ENCODE results near the gene PIEZO2. TPM values are rescaled to one million over a fixed set of nuclear protein-coding genes. Genes with fewer than 3 reads are reported as not detected.
"Not testable (repeated sequence)": the region's sequence is repeated elsewhere in the genome, so short reads cannot be mapped to it uniquely, and the experiment has no call there.

PIEZO2 gene
- total RNA-seq, 4 donors from 2014 or later, result 2.4 to 5.2 (median 3.3) TPM

DNA sequence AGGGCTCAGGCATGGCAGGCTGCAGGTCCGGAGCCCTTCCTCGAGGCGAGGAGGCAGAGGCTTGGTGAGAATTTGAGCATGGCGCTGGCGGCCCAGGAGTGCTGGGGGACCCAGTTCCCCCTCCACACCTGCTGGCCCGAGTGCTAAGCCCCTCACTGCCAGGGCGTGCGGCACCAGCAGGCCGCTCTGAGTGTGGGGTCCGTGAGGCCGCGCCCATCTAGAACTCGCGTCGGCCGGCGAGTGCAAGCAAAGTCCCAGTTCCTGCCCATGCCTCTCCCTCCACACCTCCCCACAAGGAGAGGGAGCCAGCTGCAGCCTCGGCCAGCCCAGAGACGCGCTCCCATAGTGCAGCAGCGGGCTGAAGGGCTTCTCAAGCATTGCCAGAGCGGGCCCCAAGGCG is 233.0 kb downstream of the PIEZO2 start:
- TF ChIP-seq, protein P1, sequence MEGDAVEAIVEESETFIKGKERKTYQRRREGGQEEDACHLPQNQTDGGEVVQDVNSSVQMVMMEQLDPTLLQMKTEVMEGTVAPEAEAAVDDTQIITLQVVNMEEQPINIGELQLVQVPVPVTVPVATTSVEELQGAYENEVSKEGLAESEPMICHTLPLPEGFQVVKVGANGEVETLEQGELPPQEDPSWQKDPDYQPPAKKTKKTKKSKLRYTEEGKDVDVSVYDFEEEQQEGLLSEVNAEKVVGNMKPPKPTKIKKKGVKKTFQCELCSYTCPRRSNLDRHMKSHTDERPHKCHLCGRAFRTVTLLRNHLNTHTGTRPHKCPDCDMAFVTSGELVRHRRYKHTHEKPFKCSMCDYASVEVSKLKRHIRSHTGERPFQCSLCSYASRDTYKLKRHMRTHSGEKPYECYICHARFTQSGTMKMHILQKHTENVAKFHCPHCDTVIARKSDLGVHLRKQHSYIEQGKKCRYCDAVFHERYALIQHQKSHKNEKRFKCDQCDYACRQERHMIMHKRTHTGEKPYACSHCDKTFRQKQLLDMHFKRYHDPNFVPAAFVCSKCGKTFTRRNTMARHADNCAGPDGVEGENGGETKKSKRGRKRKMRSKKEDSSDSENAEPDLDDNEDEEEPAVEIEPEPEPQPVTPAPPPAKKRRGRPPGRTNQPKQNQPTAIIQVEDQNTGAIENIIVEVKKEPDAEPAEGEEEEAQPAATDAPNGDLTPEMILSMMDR (IDR thresholded peaks at IDR 0.05), result no peak
- TF ChIP-seq POLR2AphosphoS5 (IDR thresholded peaks at IDR 0.05), result no peak
- no peak for TF ChIP-seq POLR2A (IDR thresholded peaks at IDR 0.05; ENCODE audit: low read depth)
- TF ChIP-seq EP300 (IDR thresholded peaks at IDR 0.05), result no peak
- Histone ChIP-seq H3K9me3 (no peaks in the 10 kb centered on the region), H3K27me3 (no peaks in the 10 kb centered on the region), H3K36me3 (no peaks in the 10 kb centered on the region), H3K27ac (replicated peaks in 1 of 4) (no peak overlapping the region), H3K4me1 (peaks cover 0 to 4% (median 0%) of the 10 kb centered on the region in 4 donors), H3K4me3 (no peak overlapping the region)
- intact Hi-C loops (cut with DNase I), result no loop called here
- 80% methylated on average over 6 of the region's 23 CpGs for WGBS
- DNase-seq (ENCODE audit: extremely low spot score), result no peak

DNA sequence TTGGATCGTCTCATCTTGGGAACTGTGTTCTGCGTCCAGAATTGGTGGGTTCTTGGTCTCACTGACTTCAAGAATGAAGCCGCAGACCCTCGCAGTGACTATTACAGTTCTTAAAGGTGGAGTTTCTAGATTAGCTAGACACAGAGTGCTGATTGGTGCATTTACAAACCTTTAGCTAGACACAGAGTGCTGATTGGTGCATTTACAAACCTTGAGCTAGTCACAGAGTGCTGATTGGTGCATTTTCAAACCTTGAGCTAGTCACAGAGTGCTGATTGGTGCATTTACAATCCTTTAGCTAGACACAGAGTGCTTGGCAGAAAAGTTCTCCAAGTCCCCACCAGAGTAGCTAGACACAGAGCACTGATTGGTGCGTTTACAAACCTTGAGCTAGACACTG is 233.6 kb downstream of the PIEZO2 start:
- WGBS, result 93% methylated on average over 5 of the region's 5 CpGs
- intact Hi-C loops (cut with DNase I); H3K27me3 ChIP-seq; H3K27ac ChIP-seq (replicated peaks in 1 of 4); H3K36me3 ChIP-seq; H3K4me1 ChIP-seq; H3K4me3 ChIP-seq; H3K9me3 ChIP-seq: not testable (repeated sequence)
- peak; percentile 39 for DNase-seq (ENCODE audit: extremely low spot score)

DNA sequence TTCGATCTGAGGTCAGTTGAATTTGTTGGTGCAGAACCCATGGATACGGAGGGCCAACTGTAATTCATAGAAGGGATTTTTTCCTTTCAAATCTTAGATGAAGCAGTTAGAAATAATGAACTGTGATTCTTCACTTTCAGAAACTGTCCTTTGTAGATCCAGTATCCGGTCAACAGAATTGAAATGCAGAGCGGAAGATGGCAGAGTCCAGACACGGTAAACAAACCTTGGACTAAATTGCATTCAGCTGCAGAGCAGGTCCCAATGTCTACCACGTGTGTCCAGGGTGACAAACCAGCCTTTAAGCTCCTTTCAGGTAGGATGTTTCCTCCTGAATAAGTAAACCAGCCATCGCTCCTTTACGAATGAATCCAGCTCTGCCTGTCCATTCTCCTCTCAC is 234.8 kb downstream of the PIEZO2 start:
- H3K27ac ChIP-seq (replicated peaks in 1 of 4); H3K4me1 ChIP-seq; H3K27me3 ChIP-seq; H3K4me3 ChIP-seq; H3K36me3 ChIP-seq; DNase-seq (ENCODE audit: extremely low spot score); H3K9me3 ChIP-seq; intact Hi-C loops (cut with DNase I): not testable (repeated sequence)
- 77% methylated on average over 6 of the region's 8 CpGs for WGBS

DNA sequence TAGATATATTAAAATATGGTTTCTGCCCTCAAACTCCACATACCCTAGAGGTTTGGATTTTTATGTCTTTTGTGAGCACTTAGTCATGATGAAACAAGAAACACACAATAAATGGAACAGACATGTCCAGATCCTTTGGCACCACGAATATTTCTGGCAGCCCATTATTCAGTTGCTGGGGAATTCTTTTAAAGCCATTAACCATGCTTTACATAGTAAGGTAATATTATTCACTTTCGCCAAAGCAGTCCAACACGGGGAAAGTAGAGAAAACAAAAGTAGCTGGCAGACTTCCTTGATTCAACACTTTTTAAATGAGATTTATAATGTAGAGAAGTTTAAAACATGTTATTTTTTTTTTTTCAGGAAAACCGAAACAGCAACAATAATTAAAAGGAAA is 235.4 kb downstream of the PIEZO2 start:
- Histone ChIP-seq H3K36me3 (no peaks in the 10 kb centered on the region), H3K4me1 (peaks cover 0 to 4% (median 0%) of the 10 kb centered on the region in 4 donors), H3K27me3 (no peaks in the 10 kb centered on the region), H3K9me3 (no peaks in the 10 kb centered on the region), H3K27ac (replicated peaks in 1 of 4) (no peak overlapping the region), H3K4me3 (no peak overlapping the region)
- no peak for DNase-seq (ENCODE audit: extremely low spot score)
- TF ChIP-seq, protein P1 (IDR thresholded peaks at IDR 0.05), result no peak
- TF ChIP-seq EP300 (IDR thresholded peaks at IDR 0.05) (no peak), POLR2A (IDR thresholded peaks at IDR 0.05; ENCODE audit: low read depth) (no peak), POLR2AphosphoS5 (IDR thresholded peaks at IDR 0.05) (no peak)
- WGBS, result 34% methylated on average over 4 of the region's 4 CpGs
- intact Hi-C loops (cut with DNase I), result no loop called here

DNA sequence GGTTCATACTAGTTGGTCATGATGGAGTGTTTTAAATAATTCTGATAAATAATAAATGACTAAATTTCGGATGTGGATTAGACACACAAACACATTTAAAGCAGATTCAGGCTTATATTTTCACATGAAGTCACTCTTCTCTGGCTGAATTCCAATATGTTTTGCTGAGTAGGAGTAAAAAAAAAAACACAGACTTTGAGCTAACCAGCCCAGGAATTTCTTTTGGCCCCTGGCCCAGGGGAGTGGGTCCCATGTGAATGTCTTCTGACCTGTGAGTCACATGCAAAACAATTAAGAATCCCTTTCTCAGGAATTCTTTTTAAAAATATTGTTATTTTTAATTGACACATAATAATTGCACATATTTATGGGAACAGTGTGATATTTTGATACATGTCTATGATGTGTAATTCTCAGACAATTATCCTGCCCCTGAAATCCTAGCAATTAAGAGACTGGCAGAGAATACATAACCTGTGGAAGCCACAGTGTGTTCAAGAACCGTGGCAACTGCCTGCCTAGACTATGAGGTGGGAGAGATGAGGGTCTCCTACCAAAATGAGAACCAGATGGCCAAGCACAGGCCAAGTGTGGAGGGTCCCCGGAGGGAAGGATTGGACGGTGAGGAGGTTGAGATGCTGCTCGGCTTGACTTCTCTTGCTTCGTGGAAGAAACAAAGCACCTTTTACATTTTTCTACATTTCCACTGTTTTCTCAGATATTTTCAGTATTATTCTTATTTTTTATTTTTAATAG is 236.4 kb downstream of the PIEZO2 start:
- no peak for DNase-seq (ENCODE audit: extremely low spot score)
- Histone ChIP-seq H3K36me3 (no peaks in the 10 kb centered on the region), H3K9me3 (no peaks in the 10 kb centered on the region), H3K27me3 (no peaks in the 10 kb centered on the region), H3K4me3 (no peak overlapping the region), H3K27ac (replicated peaks in 1 of 4) (no peak overlapping the region), H3K4me1 (peaks cover 0 to 4% (median 0%) of the 10 kb centered on the region in 4 donors)
- TF ChIP-seq, protein P1 (IDR thresholded peaks at IDR 0.05), result no peak
- TF ChIP-seq POLR2AphosphoS5 (IDR thresholded peaks at IDR 0.05) (no peak), EP300 (IDR thresholded peaks at IDR 0.05) (no peak), POLR2A (IDR thresholded peaks at IDR 0.05; ENCODE audit: low read depth) (no peak)
- WGBS, result 70% methylated on average over 6 of the region's 6 CpGs
- intact Hi-C loops (cut with DNase I), result no loop called here

DNA sequence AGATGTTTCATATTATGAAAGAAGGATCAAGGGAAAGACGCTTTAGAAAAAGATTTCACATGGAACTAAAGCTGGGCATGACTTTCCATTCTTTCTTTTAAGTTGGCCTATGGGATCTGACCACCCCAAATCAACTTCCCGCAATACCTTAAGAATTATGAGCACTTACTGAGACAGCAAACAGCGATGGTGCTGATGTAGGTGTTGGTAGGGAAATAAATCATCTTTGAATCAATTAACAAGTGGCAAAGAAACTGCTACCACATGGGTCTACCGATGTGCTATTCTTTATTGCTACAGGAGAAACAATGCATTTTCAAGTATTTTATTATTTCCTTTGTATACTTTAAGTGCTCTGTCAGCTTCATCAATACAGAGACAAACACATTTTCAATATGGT is 239.6 kb downstream of the PIEZO2 start:
- H3K27ac ChIP-seq (replicated peaks in 1 of 4), result no peak overlapping the region
- no peaks in the 10 kb centered on the region for H3K36me3 ChIP-seq
- H3K9me3 ChIP-seq, result no peaks in the 10 kb centered on the region
- 98% methylated on average over 4 of the region's 4 CpGs for WGBS
- H3K4me3 ChIP-seq, result no peak overlapping the region
- intact Hi-C loops (cut with DNase I), result no loop called here
- H3K27me3 ChIP-seq, result no peaks in the 10 kb centered on the region
- peaks cover 0 to 4% (median 0%) of the 10 kb centered on the region in 4 donors for H3K4me1 ChIP-seq
- DNase-seq (ENCODE audit: extremely low spot score), result no peak
- TF ChIP-seq, protein P1 (IDR thresholded peaks at IDR 0.05), result no peak
- TF ChIP-seq POLR2AphosphoS5 (IDR thresholded peaks at IDR 0.05) (no peak), EP300 (IDR thresholded peaks at IDR 0.05) (no peak), POLR2A (IDR thresholded peaks at IDR 0.05; ENCODE audit: low read depth) (no peak)
